ENCODE data around the gene FAM24B.

Gene FAM24B

GRCh38 chr10:122852261-122852660 lies 27.1 kb downstream of the FAM24B start:
- H2AFZ ChIP-seq (ENCODE audit: low read depth, low read length), result no peak overlapping the region
- peaks cover 5% of the 10 kb centered on the region for H3K27me3 ChIP-seq (ENCODE audit: insufficient read depth, low read length)
- H3K4me3 ChIP-seq (ENCODE audit: low read length), result no peak overlapping the region
- no peaks in the 10 kb centered on the region for H3K4me1 ChIP-seq (ENCODE audit: insufficient read depth, low read length)
- no peaks in the 10 kb centered on the region for H3K9me3 ChIP-seq (ENCODE audit: low read length)
- no peaks in the 10 kb centered on the region for H3K36me3 ChIP-seq (ENCODE audit: insufficient read depth, low read length)

GRCh38 chr10:122850705-122851640 lies 28.4 kb downstream of the FAM24B start:
- Histone ChIP-seq H3K4me1 (ENCODE audit: insufficient read depth, low read length) (no peaks in the 10 kb centered on the region), H3K4me3 (ENCODE audit: low read length) (no peak overlapping the region), H3K27me3 (ENCODE audit: insufficient read depth, low read length) (peaks cover 1% of the 10 kb centered on the region), H3K9me3 (ENCODE audit: low read length) (no peaks in the 10 kb centered on the region), H3K36me3 (ENCODE audit: insufficient read depth, low read length) (no peaks in the 10 kb centered on the region), H2AFZ (ENCODE audit: low read depth, low read length) (no peak overlapping the region)

- Histone ChIP-seq H3K4me1 (ENCODE audit: insufficient read depth, low read length) (no peaks in the 10 kb centered on the region), H2AFZ (ENCODE audit: low read depth, low read length) (no peak overlapping the region), H3K27me3 (ENCODE audit: insufficient read depth, low read length) (no peaks in the 10 kb centered on the region), H3K9me3 (ENCODE audit: low read length) (no peaks in the 10 kb centered on the region), H3K36me3 (ENCODE audit: insufficient read depth, low read length) (no peaks in the 10 kb centered on the region), H3K4me3 (ENCODE audit: low read length) (no peak overlapping the region)
Observed at GRCh38 chr10:122849900-122850605, 29.3 kb downstream of the FAM24B start.

- H3K4me1 ChIP-seq (ENCODE audit: insufficient read depth, low read length), result no peaks in the 10 kb centered on the region
- H3K27me3 ChIP-seq (ENCODE audit: insufficient read depth, low read length), result no peaks in the 10 kb centered on the region
- no peak overlapping the region for H2AFZ ChIP-seq (ENCODE audit: low read depth, low read length)
- H3K4me3 ChIP-seq (ENCODE audit: low read length), result no peak overlapping the region
- H3K9me3 ChIP-seq (ENCODE audit: low read length), result no peaks in the 10 kb centered on the region
- no peaks in the 10 kb centered on the region for H3K36me3 ChIP-seq (ENCODE audit: insufficient read depth, low read length)
Observed at GRCh38 chr10:122849090-122849489, 30.3 kb downstream of the FAM24B start.

- H2AFZ ChIP-seq (ENCODE audit: low read depth, low read length), result no peak overlapping the region
- H3K4me3 ChIP-seq (ENCODE audit: low read length), result no peak overlapping the region
- H3K36me3 ChIP-seq (ENCODE audit: insufficient read depth, low read length), result no peaks in the 10 kb centered on the region
- H3K27me3 ChIP-seq (ENCODE audit: insufficient read depth, low read length), result no peaks in the 10 kb centered on the region
- H3K4me1 ChIP-seq (ENCODE audit: insufficient read depth, low read length), result no peaks in the 10 kb centered on the region
- H3K9me3 ChIP-seq (ENCODE audit: low read length), result no peaks in the 10 kb centered on the region
Observed at GRCh38 chr10:122847782-122848604, 31.4 kb downstream of the FAM24B start.

- H3K4me3 ChIP-seq (ENCODE audit: low read length), result no peak within 1 kb of the TSS
- no peaks in the 10 kb centered on the region for H3K36me3 ChIP-seq (ENCODE audit: insufficient read depth, low read length)
- no peaks in the 10 kb centered on the region for H3K27me3 ChIP-seq (ENCODE audit: insufficient read depth, low read length)
- H2AFZ ChIP-seq (ENCODE audit: low read depth, low read length), result no peak within 1 kb of the TSS
- no peaks in the 10 kb centered on the region for H3K4me1 ChIP-seq (ENCODE audit: insufficient read depth, low read length)
- H3K9me3 ChIP-seq (ENCODE audit: low read length), result no peaks in the 10 kb centered on the region
Observed at GRCh38 chr10:122845783-122846332, 33.5 kb downstream of the FAM24B start, which contains the start of gene CUZD1. Gene CUZD1 (minus strand): TSS chr10:122845857. CDS start chr10:122845843, 14 bp downstream.

GRCh38 chr10:122844146-122844545 lies 35.2 kb downstream of the FAM24B start:
- Histone ChIP-seq H3K4me1 (ENCODE audit: insufficient read depth, low read length) (no peaks in the 10 kb centered on the region), H2AFZ (ENCODE audit: low read depth, low read length) (no peak overlapping the region), H3K9me3 (ENCODE audit: low read length) (no peaks in the 10 kb centered on the region), H3K4me3 (ENCODE audit: low read length) (no peak overlapping the region), H3K36me3 (ENCODE audit: insufficient read depth, low read length) (no peaks in the 10 kb centered on the region), H3K27me3 (ENCODE audit: insufficient read depth, low read length) (no peaks in the 10 kb centered on the region)

- Histone ChIP-seq H2AFZ (ENCODE audit: low read depth, low read length) (no peak overlapping the region), H3K4me3 (ENCODE audit: low read length) (no peak overlapping the region), H3K27me3 (ENCODE audit: insufficient read depth, low read length) (no peaks in the 10 kb centered on the region), H3K9me3 (ENCODE audit: low read length) (no peaks in the 10 kb centered on the region), H3K36me3 (ENCODE audit: insufficient read depth, low read length) (no peaks in the 10 kb centered on the region), H3K4me1 (ENCODE audit: insufficient read depth, low read length) (no peaks in the 10 kb centered on the region)
Observed at GRCh38 chr10:122841569-122841968, 37.8 kb downstream of the FAM24B start.

- H3K36me3 ChIP-seq (ENCODE audit: insufficient read depth, low read length), result no peaks in the 10 kb centered on the region
Observed at GRCh38 chr10:122839505-122839904, 39.9 kb downstream of the FAM24B start.

GRCh38 chr10:122838880-122839279 lies 40.5 kb downstream of the FAM24B start:
- H3K36me3 ChIP-seq (ENCODE audit: insufficient read depth, low read length), result no peaks in the 10 kb centered on the region
- H2AFZ ChIP-seq (ENCODE audit: low read depth, low read length), result no peak overlapping the region
- no peaks in the 10 kb centered on the region for H3K27me3 ChIP-seq (ENCODE audit: insufficient read depth, low read length)
- no peak overlapping the region for H3K4me3 ChIP-seq (ENCODE audit: low read length)
- H3K9me3 ChIP-seq (ENCODE audit: low read length), result no peaks in the 10 kb centered on the region
- H3K4me1 ChIP-seq (ENCODE audit: insufficient read depth, low read length), result no peaks in the 10 kb centered on the region

More at GRCh38 chr10:122839505-122839904, 39.9 kb downstream of the FAM24B start:
- no peaks in the 10 kb centered on the region for H3K9me3 ChIP-seq (ENCODE audit: low read length)
- no peaks in the 10 kb centered on the region for H3K27me3 ChIP-seq (ENCODE audit: insufficient read depth, low read length)
- no peak overlapping the region for H3K4me3 ChIP-seq (ENCODE audit: low read length)
- H2AFZ ChIP-seq (ENCODE audit: low read depth, low read length), result no peak overlapping the region
- no peaks in the 10 kb centered on the region for H3K4me1 ChIP-seq (ENCODE audit: insufficient read depth, low read length)

- no peaks in the 10 kb centered on the region for H3K36me3 ChIP-seq (ENCODE audit: insufficient read depth, low read length)
- no peaks in the 10 kb centered on the region for H3K4me1 ChIP-seq (ENCODE audit: insufficient read depth, low read length)
- no peaks in the 10 kb centered on the region for H3K9me3 ChIP-seq (ENCODE audit: low read length)
- H3K4me3 ChIP-seq (ENCODE audit: low read length), result no peak overlapping the region
- no peak overlapping the region for H2AFZ ChIP-seq (ENCODE audit: low read depth, low read length)
- no peaks in the 10 kb centered on the region for H3K27me3 ChIP-seq (ENCODE audit: insufficient read depth, low read length)
Observed at GRCh38 chr10:122835908-122836307, 43.5 kb downstream of the FAM24B start.

GRCh38 chr10:122830965-122831353 lies 48.4 kb downstream of the FAM24B start:
- Histone ChIP-seq H2AFZ (ENCODE audit: low read depth, low read length) (no peak overlapping the region), H3K36me3 (ENCODE audit: insufficient read depth, low read length) (no peaks in the 10 kb centered on the region), H3K4me3 (ENCODE audit: low read length) (no peak overlapping the region), H3K9me3 (ENCODE audit: low read length) (no peaks in the 10 kb centered on the region), H3K4me1 (ENCODE audit: insufficient read depth, low read length) (no peaks in the 10 kb centered on the region), H3K27me3 (ENCODE audit: insufficient read depth, low read length) (peaks cover 5% of the 10 kb centered on the region)

Data from neuron (in vitro differentiated cells).